Measurements from ENCODE around the gene HGF.

GRCh38 chr7:81775560-81775959 is 5.7 kb upstream of the HGF start:
- TF ChIP-seq CTCF (IDR thresholded peaks at IDR 0.05; ENCODE audit: insufficient read depth, low read length, poor library complexity, severe bottlenecking): no peak
- no peak for TF ChIP-seq EZH2phosphoT487 (conservative IDR thresholded peaks at IDR 0.05; ENCODE audit: low read length)
